HG02678 (cell line): ENCODE results near the gene ADNP.

Experiments used
- ATAC-seq: cut with Tn5 transposase; IDR thresholded peaks from one replicate; pipeline ENCODE4 v1.9.1; 2021; ENCODE audit warnings: mild to moderate bottlenecking, moderate library complexity; ENCODE audit not compliant: unreplicated experiment

The ADNP gene

DNA sequence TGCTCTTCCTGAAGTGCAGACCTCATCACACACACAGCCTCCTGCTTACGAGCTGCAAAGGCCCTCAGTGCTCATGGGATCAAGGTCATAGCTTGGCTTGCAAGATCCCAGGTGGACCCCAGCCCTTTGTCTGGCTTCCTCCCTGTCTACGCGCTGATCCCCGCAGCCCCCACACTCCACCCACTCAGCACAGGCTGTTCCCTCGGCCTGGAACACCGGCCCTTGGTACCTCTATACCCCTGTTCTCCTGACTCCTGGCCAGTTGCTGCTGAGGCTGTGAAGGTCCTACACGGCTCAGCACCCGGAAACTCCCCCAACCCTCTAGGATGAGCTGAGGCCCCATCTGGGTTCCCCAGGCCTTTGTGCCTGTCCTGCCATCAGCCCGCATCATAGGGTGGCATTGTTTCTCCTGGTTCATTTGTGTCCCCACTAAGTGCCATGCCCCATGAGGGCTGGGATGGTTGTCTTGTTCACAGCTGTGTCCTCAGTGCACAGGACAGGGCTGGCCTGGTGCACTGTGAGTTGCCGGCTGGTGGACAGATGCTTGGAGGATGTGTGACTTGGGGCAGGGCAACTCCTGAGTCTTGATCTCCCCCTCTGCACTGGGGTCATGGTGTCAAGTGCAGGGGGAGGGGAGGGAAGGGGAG is 57.0 kb downstream of the ADNP start:
- no peak for ATAC-seq

DNA sequence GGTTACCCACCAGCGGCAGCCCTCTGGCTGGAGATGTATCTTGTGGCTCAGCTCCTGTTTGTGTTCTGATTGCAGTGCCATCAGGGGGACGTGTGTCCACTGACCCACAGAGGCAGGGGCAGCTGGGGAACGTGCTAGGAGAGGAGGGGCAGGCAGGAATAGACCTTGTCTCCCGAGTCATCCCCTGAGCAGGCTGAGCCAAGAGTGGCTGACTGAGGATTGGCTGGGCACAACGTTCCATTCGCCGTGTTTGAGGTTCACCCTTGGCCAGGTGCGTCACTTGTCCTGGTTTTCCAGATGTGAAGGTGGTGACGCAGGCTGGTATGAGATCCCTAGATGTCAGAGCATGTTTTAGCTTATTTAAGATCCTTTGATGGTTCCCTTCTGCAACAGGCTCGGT is 57.7 kb downstream of the ADNP start:
- no peak for ATAC-seq

DNA sequence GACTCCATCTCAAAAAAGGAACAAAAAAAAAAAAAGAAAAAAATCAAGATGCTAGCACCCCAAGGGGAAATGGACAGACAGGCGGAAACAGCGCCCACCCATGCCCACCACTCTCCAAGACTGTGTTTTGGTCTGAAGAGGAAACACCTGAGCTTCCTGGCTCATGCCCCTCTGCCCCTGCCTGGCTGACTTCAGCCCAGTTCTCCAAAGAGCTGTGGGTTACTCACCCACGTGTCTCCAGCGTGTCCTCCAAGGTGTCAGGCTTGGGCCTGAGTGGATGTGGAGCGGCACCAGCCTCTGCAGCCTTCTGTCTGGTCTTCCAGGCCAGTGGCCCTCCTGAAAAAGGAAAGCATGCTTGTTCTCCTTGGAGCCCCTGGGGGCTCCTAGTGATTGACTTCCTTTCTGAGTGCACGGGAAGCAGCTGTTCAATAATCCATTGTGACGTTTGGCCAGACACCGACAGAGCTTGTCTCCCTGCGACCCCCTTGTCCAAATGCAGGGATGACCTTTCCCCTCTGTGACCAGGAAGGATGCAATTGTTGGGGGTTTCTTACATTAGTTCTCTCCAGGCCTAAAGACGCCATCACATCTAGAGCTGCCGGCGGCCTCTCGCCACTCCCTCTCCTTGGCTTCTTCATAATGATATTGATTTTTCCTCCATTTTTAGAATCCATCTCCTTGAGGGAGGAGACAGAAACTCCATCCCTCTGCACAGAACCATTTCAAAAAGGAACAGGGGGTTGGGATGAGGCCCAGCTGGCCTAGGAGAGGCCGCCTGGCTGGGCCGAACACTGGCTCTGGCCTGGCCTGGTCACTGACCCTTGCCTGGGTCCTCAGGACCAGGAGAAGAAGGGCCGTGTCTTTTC is 58.4 kb downstream of the ADNP start:
- ATAC-seq: no peak

DNA sequence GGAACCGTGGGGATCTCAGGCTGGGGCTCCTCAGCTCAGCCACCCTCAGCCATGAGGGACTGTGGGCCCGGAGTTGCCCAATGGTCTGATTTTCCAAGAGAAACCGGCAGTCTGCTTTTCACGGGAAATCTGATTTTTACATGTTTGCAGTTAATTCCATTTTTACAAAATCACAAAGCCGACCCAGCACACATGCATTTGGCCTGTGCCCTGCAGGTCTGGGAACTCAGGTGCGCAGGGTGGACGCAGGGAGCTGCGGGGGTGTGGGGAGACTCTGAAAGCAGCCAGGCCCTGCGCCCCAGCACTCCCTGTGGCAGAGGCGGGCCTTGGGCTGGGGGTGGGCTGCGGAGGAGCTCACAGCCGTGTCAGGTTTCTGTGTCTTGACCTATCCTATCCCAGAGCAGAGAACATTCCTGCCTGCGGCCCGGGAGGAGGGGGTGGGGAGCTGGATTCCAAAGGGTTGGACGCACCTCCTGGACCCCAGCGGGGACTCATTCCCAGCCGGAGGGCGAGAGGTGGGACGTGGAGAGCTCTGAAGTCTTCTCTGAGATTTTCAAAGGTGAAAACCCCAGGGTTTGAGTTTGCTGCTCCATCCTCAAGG is 60.6 kb downstream of the ADNP start:
- ATAC-seq: no peak

DNA sequence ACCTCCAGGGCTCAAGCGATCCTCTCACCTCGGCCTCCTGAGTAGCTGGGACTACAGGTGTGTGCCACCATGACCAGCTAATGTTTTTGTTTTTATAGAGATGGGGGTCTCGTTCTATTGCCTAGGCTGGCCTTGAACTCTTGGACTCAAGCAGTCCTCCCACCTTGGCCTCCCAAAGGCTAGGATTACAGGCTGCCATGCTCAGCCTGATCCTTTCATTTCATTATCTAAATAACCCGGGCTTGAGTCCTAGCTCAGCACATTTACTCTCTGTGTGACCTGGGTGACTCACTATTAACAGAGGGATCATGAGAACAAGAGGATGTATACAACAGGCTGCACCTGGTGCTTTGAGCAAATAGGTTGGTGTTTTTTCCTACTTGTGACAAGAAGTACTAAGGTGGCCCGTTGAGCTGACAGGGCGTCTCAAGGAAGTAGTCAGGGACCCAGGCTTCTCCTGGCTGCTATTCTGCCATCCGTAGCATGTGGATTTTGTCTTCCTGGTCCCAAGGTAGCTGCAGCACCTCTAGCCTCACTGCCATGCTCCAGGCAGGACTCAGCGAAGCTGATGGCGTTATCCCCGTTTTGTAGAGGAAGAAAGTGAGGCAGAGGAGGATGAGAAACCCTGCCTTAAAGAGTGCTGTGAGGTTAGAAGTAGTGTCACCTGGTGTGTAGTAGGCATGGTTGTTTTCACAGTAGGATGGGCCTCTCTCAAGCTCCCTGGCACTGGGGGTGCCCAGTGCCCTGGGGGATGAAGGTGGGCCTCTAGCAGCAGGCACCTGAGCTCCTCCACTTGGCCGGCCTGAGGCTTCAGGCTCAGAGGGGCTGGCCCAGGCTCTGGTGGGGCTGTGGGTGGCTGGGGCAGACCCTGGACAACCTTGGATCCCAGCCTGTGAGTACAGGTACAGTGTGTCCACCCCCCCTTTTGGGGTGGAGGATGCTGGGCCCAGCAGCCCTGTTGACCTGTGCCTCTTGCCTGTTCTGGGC is 62.4 kb downstream of the ADNP start:
- ATAC-seq: no peak

DNA sequence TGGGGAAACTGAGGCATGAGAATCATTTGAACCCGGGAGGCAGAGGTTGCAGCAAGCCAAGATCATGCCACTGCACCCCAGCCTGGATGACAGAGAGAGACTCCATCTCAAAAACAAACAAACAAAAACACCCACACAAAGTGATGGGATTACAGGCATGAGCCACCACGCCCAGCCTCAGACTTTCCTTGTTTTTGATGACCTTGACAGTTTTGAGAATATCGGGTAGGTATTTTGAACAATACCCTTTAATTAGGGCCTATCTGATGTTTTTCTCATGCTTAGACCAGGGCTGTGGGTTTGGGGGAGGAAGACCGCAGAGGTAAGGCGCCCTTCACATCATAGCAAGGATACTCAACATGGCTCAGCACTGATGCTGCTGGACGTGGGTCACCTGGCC is 63.4 kb downstream of the ADNP start:
- no peak for ATAC-seq

DNA sequence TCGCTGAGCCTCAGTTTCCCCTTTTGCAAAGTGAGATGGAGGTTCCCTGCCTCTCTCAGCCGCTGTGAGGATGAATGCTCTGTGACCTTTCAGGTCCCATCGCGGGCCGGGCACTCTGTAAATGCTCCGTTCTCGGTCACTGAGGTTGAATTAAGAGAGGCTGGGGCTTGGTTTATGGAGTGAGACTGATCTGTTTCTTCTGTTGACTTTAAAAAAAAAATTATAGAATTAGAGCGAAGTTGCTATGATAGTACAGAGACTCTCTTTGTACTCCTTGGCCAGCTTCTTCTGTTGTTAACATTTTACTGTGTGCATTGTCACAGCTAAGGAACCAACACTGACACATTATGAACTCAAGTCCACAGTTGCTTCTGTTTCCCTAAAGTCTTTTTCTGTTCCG is 64.4 kb downstream of the ADNP start:
- no peak for ATAC-seq

DNA sequence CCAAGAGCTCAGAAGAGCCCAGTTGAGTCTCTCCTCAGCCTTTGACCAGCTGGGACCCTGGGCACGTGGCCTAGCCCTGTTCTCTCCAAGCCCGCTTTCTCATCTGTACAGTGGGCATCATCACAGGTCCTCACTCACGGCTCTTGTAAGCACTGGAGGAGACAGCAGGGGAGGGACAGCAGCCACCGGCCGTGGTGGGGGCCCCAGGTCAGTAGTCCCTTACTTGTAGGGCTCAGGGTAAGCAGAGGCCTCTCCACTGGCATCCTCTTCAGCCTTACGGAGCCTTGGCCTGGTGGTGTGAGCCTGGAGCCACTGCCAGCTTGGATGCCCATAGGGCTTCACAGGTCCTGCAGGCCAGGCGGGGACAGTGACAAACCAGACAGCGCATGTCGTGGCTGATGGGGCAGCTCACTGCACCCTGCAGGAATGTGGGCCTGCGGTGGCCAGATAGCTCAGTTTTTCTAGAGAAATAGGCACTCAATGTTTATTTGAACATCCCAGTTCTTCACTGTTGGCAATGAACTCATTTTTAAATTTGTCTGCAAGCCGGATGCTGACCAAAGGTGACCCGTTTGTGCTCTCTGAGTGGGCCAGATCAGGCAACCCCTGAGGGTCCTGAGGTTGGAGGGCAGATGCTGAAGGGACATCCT is 65.1 kb downstream of the ADNP start:
- no peak for ATAC-seq

DNA sequence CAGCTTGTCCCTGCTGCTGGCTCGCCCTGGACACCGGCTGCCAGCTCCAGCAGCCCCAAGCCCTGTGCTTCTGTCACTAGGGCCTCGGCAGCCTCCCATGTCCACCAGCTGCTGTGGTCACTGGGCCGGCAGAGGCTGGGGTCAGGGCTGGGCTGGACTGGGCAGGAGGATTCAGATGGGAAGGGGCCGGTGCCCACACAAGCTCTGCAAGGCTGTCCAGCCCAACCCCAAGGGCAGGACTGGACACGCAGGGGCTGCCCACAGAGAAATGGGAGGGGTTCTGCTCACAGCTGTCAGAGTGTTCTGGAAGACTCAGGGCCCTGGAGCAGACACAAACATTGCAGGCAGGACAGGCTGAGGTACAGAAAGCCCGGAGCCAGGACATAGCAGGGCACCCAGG is 65.6 kb downstream of the ADNP start:
- ATAC-seq: no peak

DNA sequence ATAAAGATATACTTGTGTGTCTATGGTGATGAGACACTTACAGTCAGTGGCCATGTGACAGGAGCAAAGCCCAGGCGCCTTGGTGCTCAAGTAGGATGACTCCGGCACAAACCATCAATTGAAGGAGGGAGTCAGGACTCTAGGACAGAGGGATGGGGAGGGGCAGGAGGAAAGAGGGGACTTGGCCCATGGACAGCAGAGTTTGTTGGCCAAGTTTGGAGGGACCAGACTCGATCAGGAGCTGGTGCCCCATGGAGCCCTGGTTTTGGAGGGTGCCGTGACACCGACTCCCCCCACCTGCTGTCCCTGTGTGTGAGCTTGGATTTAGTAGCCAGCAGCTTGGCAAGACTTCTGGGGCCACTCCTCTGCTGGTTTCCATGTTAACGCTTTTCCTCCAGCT is 66.1 kb downstream of the ADNP start:
- ATAC-seq: no peak

DNA sequence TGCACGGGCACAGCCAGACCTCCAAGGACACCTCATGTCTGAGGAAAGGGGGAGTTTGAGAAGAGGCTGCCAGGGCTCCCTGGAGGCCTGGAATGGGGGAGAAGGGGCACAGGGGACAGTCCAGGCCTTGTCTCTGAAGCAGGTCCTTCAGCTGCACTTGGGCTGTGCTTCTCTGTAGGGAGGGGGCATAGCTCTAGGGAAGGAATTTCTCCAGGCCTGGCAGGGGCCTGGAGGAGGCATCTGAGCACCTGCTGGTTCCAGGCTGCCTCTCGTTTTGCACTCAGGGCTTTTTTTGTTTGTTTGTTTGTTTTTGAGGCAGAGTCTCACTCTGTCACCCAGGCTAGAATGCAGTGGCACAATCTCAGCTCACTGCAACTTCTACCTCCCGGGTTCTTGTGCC is 68.7 kb downstream of the ADNP start:
- ATAC-seq: no peak

DNA sequence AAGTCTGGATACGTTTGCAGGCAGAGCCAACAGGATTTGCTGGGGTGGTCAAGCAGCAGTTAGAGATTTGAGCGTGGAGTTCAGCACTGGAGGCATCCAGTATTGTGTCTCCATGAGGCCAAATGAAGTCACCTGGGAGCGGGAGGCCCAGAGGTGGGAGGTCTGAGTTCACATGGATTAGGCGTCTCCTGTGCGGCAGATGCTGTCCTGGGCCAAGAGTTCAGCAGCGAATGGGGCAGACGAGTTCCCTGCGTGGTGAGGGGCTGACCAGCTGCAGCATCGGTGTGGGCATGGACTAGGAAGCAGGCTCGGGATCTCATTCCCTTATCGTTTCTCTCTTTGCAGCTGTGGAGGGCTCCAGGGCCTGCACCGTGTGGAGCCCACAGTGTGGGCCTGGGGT is 70.2 kb downstream of the ADNP start:
- no peak for ATAC-seq

DNA sequence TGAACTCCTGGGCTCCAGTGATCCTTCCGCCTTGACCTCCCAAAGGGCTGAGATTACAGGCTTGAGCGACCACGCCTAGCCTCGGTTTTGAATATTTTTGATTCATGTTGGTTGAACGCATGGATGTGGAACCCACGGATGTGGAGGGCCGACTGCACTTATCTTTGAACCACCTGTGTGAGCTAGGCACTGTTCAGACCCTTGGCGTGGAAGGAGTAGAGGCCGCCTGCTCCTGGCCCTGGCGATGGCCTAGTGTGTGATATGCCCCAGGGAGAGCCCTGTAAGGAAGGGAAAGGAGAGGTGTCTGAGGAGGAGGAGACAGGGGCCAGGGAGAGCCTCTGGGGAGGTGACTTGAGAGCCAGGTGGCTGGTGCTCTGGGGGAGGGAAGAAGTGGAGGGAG is 72.1 kb downstream of the ADNP start:
- no peak for ATAC-seq

DNA sequence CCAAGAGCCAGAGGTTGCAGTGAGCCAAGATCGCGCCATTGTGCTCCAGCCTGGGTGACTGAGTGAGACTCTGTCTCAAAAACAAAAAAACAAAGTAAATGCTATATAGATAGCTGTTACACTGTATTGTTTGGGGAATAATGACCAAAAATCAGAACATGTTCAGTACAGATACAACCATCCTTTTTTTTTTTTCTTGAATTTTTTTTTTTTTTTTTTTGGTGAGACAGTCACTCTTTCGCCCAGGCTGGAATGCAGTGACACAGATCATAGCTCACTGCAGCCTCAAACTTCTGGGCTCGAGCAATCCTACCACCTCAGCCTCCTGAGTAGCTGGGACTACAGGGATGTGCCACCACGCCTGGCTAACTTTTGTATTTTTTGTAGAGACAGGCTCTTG is 72.7 kb downstream of the ADNP start:
- no peak for ATAC-seq

DNA sequence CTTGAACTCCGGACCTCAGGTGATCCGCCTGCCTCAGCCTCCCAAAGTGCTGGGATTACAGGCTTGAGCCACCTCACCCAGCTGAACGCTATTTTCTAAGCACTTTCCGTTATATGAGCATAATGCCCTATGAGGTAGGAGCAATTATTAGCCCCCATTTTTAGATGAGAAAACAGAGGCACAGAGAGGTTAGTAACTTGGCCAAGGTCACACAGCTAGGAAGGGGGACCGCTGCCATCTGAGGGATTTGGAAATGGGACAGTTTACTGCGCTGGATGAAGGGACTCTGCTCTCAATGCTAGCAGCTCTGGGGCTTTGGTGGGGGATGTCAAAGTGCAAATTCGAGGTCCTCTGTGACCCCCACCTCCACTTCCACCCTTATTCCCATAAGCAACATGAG is 73.9 kb downstream of the ADNP start:
- ATAC-seq: no peak

DNA sequence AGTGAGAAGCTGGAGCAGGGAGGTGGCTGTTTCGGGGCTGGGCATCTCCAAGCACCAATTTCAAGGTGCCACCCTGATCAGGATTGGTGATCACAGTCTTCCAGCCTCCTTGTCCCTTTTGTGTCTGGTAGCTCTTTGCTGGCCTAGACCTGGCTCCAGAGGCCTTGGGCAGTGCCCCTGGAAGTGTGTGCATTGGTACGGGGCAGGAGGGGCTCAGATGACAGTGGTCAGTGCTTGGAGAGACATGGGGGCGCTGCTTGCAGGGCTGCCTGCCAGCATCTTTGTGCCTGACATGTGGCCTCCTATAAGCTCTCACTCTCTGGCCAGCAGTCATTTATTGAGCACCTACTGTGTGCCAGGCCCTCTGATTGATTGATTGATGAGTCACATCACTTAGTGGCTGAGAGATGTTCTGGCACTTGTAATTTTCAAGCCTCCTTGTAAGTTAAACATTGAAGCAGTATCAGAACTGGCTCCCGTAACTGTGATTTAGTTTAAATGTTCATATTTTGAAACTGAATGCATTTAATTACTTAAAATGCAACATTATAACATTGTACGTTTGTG is 74.7 kb downstream of the ADNP start:
- no peak for ATAC-seq

DNA sequence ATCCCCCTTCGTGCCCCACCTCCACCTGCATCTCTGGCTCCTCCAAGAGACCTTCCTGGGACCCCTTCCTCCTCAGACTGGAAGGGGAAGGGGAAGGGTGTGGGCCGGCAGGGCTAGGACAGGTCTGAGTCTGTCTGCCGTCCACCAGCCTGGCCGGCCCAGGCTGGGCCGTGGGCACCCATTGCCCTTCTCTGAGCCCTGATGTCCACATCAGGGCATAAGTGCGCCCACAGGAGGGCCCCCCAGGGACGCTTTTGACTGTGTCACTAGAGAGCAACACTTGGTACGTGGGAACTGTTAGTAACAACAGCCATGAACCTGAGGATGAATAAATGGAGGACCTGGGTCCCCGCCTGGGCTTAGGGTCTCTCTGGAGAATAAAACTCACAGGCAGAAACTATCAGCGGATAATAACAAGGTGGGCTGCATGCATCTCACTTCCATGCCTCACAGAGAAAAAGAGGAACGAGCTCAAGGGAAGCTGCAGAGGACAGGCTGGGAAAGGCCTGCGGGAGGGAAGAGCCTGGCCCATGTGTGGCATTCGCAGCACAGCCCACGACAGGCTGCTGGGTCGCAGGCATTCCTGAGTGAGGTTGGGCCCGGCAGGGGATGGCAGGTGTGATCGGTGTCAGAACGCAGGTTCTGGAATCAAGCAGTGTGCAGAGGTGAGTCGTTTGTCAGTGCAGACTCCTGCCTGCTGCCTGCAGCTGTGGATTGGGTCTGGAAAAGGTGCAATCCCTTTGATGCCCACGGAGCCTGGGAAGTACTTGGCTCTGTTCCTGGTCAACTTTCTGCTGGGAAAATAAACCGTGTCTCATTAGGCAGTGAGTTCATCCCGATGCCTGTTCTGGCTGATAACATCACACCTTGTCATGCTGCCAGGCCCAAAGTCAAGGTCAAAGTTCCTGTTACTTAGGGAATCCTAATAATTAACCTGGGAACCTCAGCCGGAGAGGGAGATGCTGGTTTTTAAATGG is 75.5 kb downstream of the ADNP start:
- ATAC-seq: no peak

DNA sequence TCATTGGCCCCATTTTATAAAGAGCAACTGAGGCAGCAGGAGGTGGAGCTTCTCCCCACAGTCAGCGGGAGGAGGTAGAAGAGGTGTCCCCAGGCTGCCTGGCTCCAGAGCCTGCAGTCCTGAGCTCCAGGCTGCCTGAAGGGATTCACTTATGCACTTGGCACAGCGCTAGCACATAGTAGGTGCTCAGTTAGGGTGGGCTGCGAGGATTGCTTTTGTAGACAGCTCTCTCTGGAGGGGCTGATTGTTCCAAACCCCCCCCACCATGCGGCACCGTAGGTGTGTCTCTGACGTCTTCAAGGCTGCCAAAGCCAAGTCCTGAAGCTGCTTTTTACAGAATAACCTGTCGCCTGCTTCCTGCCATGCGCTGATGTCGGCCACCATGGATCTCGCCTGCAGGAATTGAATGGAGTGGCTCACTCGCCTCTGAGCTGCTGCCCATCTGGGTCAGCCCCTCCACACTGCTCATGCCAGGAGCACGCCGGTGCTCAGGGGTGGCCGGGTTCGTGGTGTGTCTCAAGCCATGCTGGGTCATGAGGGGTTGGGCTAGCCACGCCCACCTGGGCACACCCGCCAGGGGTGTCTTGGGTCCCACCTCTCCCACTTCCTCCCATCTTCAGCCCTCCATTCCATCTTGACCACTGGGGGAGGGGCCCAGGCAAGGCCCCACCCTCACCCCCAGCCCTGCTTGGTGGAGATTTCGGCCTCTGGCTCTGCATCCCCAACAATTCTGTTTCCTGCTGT is 76.6 kb downstream of the ADNP start:
- ATAC-seq: no peak
